IMR-90 (cell line): ENCODE results near the gene ERVW-1. TPM values are rescaled to one million over a fixed set of nuclear protein-coding genes. Genes with fewer than 3 reads are reported as not detected.
"Not testable (repeated sequence)": the region's sequence is repeated elsewhere in the genome, so short reads cannot be mapped to it uniquely, and the experiment has no call there.

Source experiments
- ATAC-seq: fragments of 200-7000 bp; cut with Tn5 transposase; 2 replicates; pipeline ENCODE4 v1.9.1; 2020; ENCODE audit warnings: low read depth, mild to moderate bottlenecking, moderate library complexity
- Bru-seq: library from RNA; stranded (reverse); fragments of 400-500 nt; gene quantifications from one replicate; lab custom pipeline; 2021; lab: Mats Ljungman, UMichigan
- BruChase-seq, 2 experiments: library from RNA; stranded (reverse); fragments of 400-500 nt; gene quantifications; one replicate each; lab custom pipeline; 2021; lab: Mats Ljungman, UMichigan
- BruUV-seq: library from RNA; stranded (reverse); fragments of 400-500 nt; replicated peaks from 2 replicates; lab custom pipeline; 2021; lab: Mats Ljungman, UMichigan
- CTCF ChIA-PET: fragments of 300-600 bp; formaldehyde crosslinking; extraction: SDS; loops from one replicate; lab custom pipeline; 2021; ENCODE audit warnings: antibody characterized with exemption; lab: Yijun Ruan, JAX
- POLR2A ChIA-PET: fragments of 300-600 bp; sonication (Branson Sonifier 250); formaldehyde crosslinking; loops from one replicate; lab custom pipeline; 2022; ENCODE audit warnings: antibody characterized with exemption; ENCODE audit not compliant: unreplicated experiment; lab: Charles Lee
- DNase-seq: peaks from one replicate; pipeline ENCODE4 v3.0.0; 2013
- H2AFZ ChIP-seq: replicated peaks from 2 replicates; pipeline ENCODE3; 2013; ENCODE audit warnings: low read length, mild to moderate bottlenecking; ENCODE audit not compliant: poor library complexity
- H2AK5ac ChIP-seq: 2 replicates; pipeline ENCODE4 v1.6.1; 2013; ENCODE audit warnings: low read depth, low read length, inconsistent platforms
- H2AK9ac ChIP-seq: replicated peaks from 2 replicates; pipeline ENCODE3; 2013; ENCODE audit warnings: mild to moderate bottlenecking, low read depth, low read length, moderate library complexity; ENCODE audit not compliant: poor library complexity
- H2BK120ac ChIP-seq: 2 replicates; pipeline ENCODE4 v1.6.1; 2013; ENCODE audit warnings: low read depth, low read length, inconsistent platforms
- H2BK15ac ChIP-seq: 3 replicates; pipeline ENCODE4 v1.6.1; 2013; ENCODE audit warnings: low read depth, low read length, inconsistent platforms
- H2BK20ac ChIP-seq: 2 replicates; pipeline ENCODE4 v1.6.1; 2013; ENCODE audit warnings: low read depth, mild to moderate bottlenecking, inconsistent platforms, low read length, moderate library complexity
- H2BK5ac ChIP-seq: 2 replicates; pipeline ENCODE4 v1.6.1; 2013; ENCODE audit warnings: mild to moderate bottlenecking, low read depth, low read length, inconsistent platforms; ENCODE audit not compliant: poor library complexity, severe bottlenecking
- H3K14ac ChIP-seq: replicated peaks from 2 replicates; pipeline ENCODE4 v1.6.1; 2013; ENCODE audit warnings: low read depth, low read length, inconsistent platforms
- H3K18ac ChIP-seq: 2 replicates; pipeline ENCODE4 v1.6.1; 2013; ENCODE audit warnings: low read depth, low read length, control low read depth
- H3K23ac ChIP-seq: 2 replicates; pipeline ENCODE4 v1.6.1; 2013; ENCODE audit warnings: low read depth, low read length, inconsistent platforms
- H3K27ac ChIP-seq: 2 replicates; pipeline ENCODE4 v1.5.1; 2013; ENCODE audit warnings: mild to moderate bottlenecking, control low read depth, low read length; ENCODE audit not compliant: insufficient read depth
- H3K27me3 ChIP-seq: 2 replicates; pipeline ENCODE4 v1.6.1; 2013; ENCODE audit warnings: low read length; ENCODE audit not compliant: control insufficient read depth, insufficient read depth
- H3K36me3 ChIP-seq: 2 replicates; pipeline ENCODE4 v1.6.1; 2013; ENCODE audit warnings: low read length, mixed read lengths; ENCODE audit not compliant: control insufficient read depth, insufficient read depth
- H3K4ac ChIP-seq: 2 replicates; pipeline ENCODE4 v1.6.1; 2013; ENCODE audit warnings: low read depth, low read length, inconsistent platforms
- H3K4me1 ChIP-seq: 2 replicates; pipeline ENCODE4 v1.6.1; 2013; ENCODE audit warnings: low read length, mixed read lengths; ENCODE audit not compliant: control insufficient read depth, insufficient read depth
- H3K4me2 ChIP-seq: 2 replicates; pipeline ENCODE4 v1.6.1; 2013; ENCODE audit warnings: low read depth, mild to moderate bottlenecking, control low read depth, low read length, moderate library complexity
- H3K4me3 ChIP-seq: 2 replicates; pipeline ENCODE4 v1.5.1; 2013; ENCODE audit warnings: low read depth, mild to moderate bottlenecking, control low read depth, low read length, moderate library complexity; ENCODE audit not compliant: insufficient read depth
- H3K56ac ChIP-seq: 2 replicates; pipeline ENCODE4 v1.6.1; 2013; ENCODE audit warnings: low read length, inconsistent platforms; ENCODE audit not compliant: insufficient read depth; ENCODE audit errors: extremely low read depth
- H3K79me1 ChIP-seq, 2 experiments: 2 replicates each; pipeline ENCODE4 v1.6.1; 2013; ENCODE audit warnings: low read length in 2 of 2, inconsistent platforms in 1 of 2, low read depth in 1 of 2
- H3K9ac ChIP-seq: 2 replicates; pipeline ENCODE4 v1.6.1; 2013; ENCODE audit warnings: low read depth, low read length, control low read depth
- H3K9me1 ChIP-seq: 2 replicates; pipeline ENCODE4 v1.6.1; 2013; ENCODE audit warnings: low read length, inconsistent platforms; ENCODE audit not compliant: insufficient read depth
- H3K9me3 ChIP-seq: 2 replicates; pipeline ENCODE4 v1.6.1; 2013; ENCODE audit warnings: low read length; ENCODE audit not compliant: control insufficient read depth, insufficient read depth
- H4K20me1 ChIP-seq: 2 replicates; pipeline ENCODE4 v1.6.1; 2013; ENCODE audit warnings: low read length, inconsistent platforms; ENCODE audit not compliant: insufficient read depth
- H4K5ac ChIP-seq: 2 replicates; pipeline ENCODE4 v1.6.1; 2013; ENCODE audit warnings: mild to moderate bottlenecking, low read depth, low read length, control low read depth
- H4K8ac ChIP-seq, 2 experiments: 2 replicates each; pipeline ENCODE4 v1.6.1; 2013; ENCODE audit warnings: low read depth in 2 of 2, low read length in 2 of 2, control low read depth in 1 of 2, inconsistent platforms in 1 of 2
- H4K91ac ChIP-seq: 2 replicates; pipeline ENCODE4 v1.6.1; 2013; ENCODE audit warnings: low read depth, low read length, inconsistent platforms; ENCODE audit not compliant: insufficient read depth
- WGBS, 2 experiments: methylation state at CpG; one replicate each; pipeline versions ENCODE4 v1.1.5 to v1.1.7; 2013; ENCODE audit warnings: missing lambda C conversion rate in 2 of 2; ENCODE audit not compliant: insufficient read length in 1 of 2; ENCODE audit errors: extremely low coverage in 2 of 2; 5-methylcytosine and 5-hydroxymethylcytosine counted together
- dilution Hi-C: fragments of 300-500 bp; cut with HindIII; formaldehyde crosslinking; loops from one replicate; pipeline ENCODE4 v1.14.3; 2018; ENCODE audit warnings: low sequenced_read_pairs; ENCODE audit not compliant: unreplicated experiment
- in situ Hi-C: fragments of 300-500 bp; cut with MboI; formaldehyde crosslinking; loops from 3 replicates; pipeline ENCODE4 v1.14.3; 2019; ENCODE audit warnings: low sequenced_read_pairs, inconsistent platforms, mixed read lengths
- intact Hi-C: fragments of 100-400 bp; cut with micrococcal nuclease; formaldehyde crosslinking; loops from 2 replicates; pipeline ENCODE4 v1.10.0; 2022
- long read RNA-seq: library from polyadenylated mRNA; unstranded; transcript quantifications from one replicate; pipeline ENCODE4 v2.0.0, GENCODE V29; 2021; ENCODE audit not compliant: unreplicated experiment
- polyA plus RNA-seq, 3 experiments: library from polyadenylated mRNA; depleted of rRNA; stranded (reverse); fragments of >200 nt; gene quantifications; 2 replicates each; pipeline ENCODE4 v1.2.3, GENCODE V29; 2012; ENCODE audit warnings: low replicate concordance in 1 of 3
- total RNA-seq: library from RNA; depleted of rRNA; stranded (reverse); fragments of >200 nt; gene quantifications from 2 replicates; pipeline ENCODE4 v1.2.3, GENCODE V29; 2012; rRNA removed

ERVW-1 gene, protein sequence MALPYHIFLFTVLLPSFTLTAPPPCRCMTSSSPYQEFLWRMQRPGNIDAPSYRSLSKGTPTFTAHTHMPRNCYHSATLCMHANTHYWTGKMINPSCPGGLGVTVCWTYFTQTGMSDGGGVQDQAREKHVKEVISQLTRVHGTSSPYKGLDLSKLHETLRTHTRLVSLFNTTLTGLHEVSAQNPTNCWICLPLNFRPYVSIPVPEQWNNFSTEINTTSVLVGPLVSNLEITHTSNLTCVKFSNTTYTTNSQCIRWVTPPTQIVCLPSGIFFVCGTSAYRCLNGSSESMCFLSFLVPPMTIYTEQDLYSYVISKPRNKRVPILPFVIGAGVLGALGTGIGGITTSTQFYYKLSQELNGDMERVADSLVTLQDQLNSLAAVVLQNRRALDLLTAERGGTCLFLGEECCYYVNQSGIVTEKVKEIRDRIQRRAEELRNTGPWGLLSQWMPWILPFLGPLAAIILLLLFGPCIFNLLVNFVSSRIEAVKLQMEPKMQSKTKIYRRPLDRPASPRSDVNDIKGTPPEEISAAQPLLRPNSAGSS
- total RNA-seq (not detected in 2 replicates), polyA plus RNA-seq (2012; rRNA removed) (not detected in 2 replicates), Bru-seq, nascent RNA (not detected), BruChase-seq, experiment 1, labeled RNA remaining after a 6-hour chase (percentile 14 among the genes with signal in this experiment), BruChase-seq, experiment 2, labeled RNA remaining after a 2-hour chase (not detected)
- polyA plus RNA-seq (2012; cell fraction: cytosol; rRNA removed), result not detected in 2 replicates
- 0.02 TPM in 1 of 2 replicates, not detected in the other for polyA plus RNA-seq (2012; cell fraction: nucleus; rRNA removed; ENCODE audit: low replicate concordance)
- long read RNA-seq, result 0 reads

DNA sequence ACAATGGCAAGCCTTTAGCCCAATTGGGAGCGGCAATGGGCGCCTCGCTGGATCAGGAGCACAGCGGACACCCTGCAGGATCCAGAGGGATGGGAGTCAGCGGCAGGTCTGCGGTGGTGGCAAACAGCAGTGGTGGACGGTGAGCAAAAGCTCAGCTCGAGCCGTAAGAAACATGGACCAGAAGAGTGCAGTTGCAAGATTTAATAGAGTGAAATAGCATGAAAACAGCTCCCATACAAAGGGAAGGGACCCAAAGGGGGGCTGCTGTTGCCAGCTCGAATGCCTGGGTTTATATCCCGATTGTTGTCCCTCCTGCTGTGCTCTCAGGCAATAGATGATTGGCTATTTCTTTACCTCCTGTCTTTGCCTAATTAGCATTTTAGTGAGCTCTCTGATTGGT is at the start of gene ERVW-1:
ERVW-1 (minus strand) TSS at position 266 of the 400 bp plus-strand sequence. CDS start 7,565 bp downstream, outside the sequence.
- dilution Hi-C loops, result not testable (repeated sequence)

More for the DNA sequence above, at the start of gene ERVW-1:
- H3K27ac ChIP-seq, intact Hi-C loops, H3K9me3 ChIP-seq, H2AFZ ChIP-seq, DNase-seq, H3K23ac ChIP-seq, H4K91ac ChIP-seq, H4K5ac ChIP-seq, H3K4me2 ChIP-seq, H3K14ac ChIP-seq, BruUV-seq, H4K8ac ChIP-seq, H3K4ac ChIP-seq, H3K27me3 ChIP-seq, H2AK9ac ChIP-seq, H2BK20ac ChIP-seq, H3K79me1 ChIP-seq, H3K4me1 ChIP-seq, H2BK5ac ChIP-seq, ATAC-seq, H3K18ac ChIP-seq, H3K9ac ChIP-seq, CTCF ChIA-PET, in situ Hi-C loops, POLR2A ChIA-PET, H2BK15ac ChIP-seq, H2BK120ac ChIP-seq, H3K9me1 ChIP-seq, H3K36me3 ChIP-seq, H2AK5ac ChIP-seq, H4K20me1 ChIP-seq, H3K56ac ChIP-seq, H3K4me3 ChIP-seq: not testable (repeated sequence)
- 100% methylated on average over 2 of the region's 11 CpGs; no CpG with 5 or more reads in 1 of the 2 experiments for WGBS, 2 experiments
